GM04503 (cell line): Measurements from ENCODE around the gene ZNF184.

Experiments
- DNase-seq: peaks from one replicate; pipeline ENCODE4 v3.0.0-alpha.2; 2012; ENCODE audit warnings: low read depth

The ZNF184 gene

DNA sequence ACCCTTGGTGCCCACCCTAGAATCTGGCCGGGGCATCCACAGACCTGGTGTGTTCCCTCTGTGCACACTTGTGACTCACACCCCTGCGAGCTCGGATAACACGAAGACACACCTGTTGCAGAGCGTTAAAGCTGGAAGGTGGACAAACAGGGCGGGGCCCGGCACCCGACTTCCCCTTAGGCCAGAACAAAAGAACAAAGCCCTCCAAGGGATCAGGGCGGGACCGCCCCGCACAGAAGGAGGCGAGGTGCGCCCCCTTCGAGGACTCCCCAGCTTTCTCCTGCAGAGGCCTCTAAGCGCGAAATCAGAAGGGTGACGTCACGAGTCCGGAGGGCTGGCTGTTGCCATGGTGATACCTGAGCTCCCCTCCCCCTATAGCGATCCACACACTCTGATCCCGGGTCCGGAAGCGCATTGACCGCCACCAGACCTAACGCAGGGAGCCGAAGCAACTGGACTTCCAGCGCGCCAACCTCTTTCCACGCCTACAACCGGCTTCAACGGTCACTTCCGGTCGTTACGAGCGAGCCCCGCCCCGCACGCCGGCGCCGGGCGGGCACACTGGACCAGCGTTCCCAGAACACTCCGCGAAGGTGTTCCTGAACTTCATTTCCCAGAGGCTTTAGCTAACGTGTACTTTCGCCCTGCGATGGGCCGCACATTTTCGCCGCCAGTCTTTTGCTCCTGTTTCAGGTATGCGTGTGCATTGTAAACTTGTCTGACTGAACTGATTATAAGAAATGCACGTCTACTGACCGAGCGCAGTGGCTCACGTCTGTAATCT is at the start of gene ZNF184:
ZNF184 (minus strand) TSS at position 489 of the 784 bp plus-strand sequence. CDS start 811 bp downstream, outside the sequence.
- DNase-seq: peak; percentile 89

DNA sequence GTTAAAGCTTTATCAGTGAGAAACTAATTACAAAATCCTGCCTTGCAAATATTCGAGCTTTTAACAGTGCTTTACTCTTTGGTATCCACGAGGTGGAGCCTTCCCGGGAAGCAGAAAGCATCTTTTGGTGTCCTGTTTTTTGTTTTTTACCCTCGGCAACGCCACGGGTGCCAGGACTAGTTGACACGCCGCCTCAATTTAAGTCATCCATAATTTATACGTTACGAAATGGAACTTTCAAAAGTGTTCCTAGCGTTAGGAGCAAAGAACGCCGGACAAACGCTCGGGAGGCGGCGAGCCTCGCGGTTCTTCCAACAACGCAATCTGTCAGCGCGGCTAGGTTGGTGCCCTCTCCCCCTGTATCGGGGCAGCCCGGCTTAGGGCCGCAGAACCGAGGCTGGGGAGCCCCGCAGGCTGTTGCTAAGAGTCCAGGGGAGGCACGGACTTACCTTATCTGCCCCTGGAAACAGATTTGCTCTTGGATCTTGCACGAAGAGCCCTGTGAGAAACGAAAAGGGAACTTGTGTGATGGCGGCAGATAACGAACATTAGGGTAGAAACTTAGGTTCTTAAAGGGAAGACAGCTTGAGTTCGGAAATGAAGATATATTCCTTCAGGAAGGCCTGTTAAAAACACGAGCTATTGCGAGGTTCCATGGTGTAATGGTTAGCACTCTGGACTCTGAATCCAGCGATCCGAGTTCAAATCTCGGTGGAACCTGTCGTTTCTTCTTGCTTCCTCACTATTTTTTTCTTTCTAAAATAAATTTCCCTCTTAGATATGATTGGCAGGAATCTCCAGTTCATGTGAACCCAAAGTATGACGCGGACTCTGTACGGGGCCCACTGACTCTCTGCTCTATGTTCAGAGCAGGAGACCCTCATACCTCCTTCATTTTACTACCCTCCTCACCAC is 46.2 kb upstream of the ZNF184 start:
- DNase-seq: peak; percentile 64

DNA sequence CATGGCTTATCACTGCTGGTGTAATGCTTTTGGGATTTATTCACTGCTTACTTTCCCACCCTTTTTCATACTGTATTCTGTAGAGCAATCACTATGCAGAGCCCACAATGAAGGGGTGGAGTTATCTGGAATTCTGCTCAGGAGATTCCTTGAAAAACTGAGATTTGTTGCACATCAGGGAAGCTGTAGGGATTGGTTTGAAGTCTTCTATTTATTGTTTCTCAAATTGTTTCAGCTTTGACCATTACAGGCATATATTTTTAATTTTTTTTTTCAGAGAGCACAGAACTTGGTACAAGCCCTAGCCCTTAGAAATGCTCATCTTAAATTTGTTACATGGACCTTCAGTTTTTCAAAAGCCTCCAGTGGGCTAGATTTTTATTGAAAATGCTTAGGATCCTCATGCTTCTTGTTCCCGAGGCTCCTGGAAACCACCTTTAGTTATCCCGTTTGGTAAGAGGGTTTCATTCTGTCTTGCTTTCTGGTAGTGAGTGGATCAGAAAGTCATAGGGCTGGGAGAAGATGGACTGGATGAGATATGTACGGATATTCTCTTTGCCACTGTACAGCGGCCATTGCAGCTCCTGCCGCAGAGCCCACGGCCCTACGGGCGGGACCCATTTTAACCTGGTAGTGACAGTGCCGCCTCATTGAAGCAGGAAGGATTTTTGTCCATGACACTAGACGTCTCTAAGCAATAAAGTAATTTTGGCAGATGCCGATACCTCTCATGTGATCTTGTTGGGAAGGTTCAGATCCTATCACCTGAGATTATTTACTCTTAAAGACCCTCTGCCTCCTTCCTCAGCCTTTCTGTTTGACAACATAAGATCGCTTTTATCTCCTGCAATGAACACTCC is 45.3 kb upstream of the ZNF184 start:
- no peak for DNase-seq

DNA sequence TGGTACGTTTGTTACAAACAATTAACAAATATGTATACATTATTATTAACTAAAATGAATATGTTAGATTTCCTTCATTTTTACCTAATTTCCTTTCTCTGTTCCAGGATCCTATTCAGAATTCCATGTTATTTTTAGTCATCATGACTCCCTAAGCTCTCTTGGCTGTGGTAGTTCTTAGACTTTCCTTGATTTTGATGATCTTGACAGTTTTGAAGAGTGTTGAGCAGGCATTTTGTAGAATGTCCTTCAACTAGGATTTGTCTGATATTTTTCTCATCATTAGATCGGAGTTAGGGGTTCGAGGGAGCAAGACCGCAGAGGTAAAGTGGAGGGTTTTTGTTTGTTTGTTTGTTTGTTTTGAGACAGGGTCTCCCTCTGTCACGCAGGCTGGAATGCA is 44.3 kb upstream of the ZNF184 start:
- DNase-seq: no peak

DNA sequence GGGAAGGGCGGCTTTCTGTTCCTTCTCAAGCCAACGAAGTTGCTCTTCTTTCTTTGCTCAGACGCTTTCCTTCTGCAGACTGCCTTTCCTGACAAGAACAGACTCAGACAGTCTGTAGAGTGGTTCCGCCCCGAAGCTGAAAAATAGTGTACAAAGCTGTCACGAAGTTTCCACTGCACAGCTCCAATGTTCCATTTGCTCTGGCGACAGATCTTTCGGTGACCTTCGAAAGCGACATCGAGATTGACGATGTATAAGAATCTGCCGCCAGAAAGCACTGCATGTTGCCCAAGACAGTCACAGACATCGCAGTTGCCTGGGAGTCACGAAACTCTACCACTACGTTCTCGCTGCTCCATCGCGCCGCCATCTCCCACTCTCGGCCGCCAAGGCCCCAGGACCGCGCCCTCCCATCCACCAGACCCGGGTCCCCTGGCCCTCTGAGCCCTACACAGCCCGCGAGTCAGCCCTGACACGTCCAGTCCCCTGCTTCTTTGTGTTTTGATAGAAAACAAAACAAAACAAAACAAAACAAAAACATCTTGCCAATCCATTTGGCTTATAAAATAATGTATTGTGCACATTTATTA is 42.1 kb upstream of the ZNF184 start:
- DNase-seq: no peak

DNA sequence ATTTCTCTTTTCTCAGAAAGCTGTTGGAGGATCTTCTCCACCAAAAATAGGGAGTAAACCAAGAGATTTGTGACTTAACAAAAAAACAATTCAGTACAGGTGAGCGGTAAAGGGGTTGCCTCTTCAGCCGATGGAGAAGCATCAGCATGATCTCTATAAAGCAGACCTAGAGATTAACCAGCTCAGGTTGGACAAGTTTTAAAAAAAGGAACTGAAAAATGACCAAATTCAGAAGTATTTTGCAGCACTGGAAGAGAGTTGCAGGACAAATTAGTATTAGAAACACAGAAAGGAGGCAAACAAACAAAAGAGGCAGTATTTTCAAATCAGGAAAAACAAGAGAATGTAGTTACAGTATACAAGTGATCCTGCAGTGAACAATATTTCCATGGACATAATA is 39.6 kb upstream of the ZNF184 start:
- no peak for DNase-seq

DNA sequence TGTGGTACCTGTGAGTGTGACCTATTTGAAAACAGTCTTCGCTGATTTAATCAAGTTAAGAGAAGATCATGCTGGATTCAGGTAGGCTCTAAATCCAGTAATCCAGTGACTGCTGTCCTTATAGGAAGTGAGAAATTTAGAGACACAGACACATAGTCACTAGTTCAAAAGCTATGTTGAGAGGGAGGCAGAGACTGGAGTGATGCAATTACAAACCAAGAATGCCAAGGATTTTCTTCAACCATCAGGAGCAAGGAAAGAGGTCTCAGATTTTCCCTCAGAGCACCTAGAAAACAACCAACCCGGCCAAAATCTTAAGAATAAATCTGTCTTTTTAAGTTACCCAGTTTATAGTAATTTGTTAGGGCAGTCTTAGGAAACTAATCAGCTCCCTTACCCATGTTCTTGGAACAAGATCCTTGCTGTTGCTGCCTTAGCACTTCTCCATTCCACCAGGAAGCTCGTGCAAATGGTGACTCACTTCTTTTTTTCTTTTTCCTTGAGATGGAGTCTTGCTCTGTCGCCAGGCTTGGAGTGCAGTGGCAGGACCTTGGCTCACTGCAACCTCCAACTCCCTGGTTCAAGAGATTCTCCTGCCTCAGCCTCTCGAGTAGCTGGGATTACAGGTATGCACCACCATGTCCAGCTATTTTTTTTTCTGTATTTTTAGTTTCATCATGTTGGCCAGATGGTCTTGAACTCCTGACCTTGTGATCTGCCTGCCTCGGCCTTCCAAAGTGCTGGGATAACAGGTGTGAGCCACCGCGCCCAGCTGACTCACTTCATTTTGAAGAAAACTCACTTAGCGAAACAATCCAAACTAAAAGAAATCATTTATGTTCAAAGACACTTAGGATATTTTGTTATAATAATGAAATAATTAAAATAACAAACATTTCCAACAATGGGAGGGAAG is 34.4 kb upstream of the ZNF184 start:
- no peak for DNase-seq

DNA sequence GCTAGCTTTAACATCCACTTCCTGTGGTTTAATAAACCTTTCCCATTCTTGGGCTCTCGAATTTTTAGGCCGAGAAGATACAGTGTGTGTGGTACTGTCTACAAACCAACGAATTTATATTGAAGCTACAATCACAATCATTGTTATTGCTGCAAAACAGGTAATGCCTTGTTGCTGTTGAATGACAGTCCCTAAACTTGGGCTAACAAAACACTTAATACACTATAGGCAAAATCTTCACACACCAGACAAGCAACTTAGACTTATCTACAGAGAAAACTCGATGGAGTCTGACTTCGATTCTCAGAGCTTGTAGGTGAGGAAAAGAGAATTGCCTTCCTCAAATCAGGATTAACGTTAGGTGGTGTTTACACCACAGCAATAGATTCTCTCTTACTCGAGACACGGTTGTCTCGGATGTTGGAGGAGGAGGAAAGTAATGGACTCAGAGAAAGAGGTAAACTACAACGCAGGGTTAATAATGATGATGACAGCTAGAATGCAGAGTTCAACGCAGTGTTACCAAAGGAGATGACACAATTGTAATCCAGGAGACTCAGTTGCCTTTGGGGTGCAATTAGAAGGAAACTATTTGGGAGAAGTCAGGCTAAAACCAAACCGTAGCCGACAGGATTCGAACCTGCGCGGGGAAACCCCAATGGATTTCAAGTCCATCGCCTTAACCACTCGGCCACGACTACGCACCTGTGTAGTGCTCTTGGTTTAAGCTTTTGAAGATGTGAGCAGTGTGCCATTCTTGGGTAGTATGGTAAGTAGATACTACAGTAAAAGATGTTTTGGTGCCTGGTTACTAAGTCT is 32.5 kb upstream of the ZNF184 start:
- DNase-seq: no peak

DNA sequence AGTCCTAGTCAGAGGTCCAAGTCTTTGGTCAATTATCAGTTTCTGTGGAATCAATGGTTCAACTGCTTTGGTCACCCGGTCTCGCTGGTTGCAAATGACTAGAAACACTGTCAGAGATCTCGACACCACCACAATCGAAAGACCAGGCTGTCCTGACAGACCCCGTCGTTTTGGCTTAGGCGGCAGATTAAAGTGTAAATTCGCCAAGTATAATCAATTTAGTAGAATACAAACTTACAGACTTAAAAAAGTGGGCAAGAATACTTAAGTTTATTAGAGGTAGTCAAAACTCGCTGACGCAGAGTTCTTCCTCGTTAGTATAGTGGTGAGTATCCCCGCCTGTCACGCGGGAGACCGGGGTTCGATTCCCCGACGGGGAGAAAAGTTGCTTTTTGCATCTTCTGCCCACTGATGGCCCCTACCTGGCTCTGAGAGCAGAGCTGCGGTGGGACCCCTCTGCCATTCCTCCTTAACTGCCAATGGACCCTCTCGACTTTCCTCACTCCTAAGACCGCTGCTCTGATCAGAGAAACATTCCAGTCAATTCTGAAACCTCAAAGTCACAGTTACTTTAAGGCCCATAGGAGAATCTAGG is 30.6 kb upstream of the ZNF184 start:
- DNase-seq: peak; percentile 21

DNA sequence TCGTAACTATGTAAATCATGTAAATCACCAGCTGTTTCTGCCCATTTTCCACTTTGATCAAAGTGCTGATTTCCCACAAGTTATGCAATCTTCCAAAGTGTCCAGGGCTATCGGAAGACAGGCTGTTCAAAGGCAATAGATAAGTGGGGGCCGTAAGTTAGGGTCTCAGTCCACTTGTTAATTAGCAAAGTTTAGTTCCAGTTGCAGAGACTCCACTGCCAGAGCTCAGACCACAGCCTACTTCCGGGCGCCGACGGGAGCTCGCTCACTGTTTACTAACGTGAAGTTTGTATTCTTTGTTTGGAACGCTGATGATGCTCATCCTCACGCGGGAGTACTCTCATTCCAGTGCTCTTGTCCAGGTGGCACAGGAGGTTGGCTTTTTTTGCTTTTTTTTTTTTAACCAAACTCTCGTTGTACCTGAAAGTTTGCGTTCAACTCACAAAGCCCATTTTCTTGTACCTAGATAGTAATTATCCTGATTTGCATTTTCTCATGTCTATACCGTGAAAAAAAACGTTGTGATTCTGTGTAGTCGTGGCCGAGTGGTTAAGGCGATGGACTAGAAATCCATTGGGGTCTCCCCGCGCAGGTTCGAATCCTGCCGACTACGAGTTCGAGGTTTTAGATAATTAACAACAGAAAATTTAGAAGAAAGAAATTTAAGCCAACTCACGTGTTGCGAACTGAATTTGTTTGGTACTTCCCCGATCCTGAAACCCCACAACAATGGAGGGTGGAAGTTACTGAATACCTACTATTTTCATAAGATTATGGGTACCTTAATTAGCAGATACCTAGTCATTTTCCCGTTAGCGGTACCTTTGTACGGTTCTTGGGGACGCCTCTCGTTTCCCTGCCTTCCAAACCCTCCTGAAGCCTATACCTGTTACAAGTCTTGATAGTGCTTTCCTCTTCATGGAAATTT is 29.9 kb upstream of the ZNF184 start:
- DNase-seq: peak; percentile 23

DNA sequence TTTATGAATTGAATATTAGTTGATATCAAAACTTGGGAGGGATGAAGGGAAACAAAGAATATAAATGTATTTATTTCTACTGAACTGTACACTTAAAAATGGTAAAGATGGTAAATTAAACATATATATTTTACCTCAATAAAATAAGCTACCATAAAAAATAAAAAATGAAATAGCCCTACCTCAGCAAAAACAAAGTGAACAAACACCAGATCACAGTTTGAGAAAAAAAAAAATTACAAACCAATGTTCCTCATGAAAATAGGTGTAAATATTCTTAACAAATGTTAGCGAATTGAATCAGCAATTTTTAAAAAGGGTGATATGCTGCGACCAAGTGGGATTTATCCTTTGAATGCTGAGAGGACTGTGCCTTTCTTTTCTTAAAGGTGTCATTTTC is 28.3 kb upstream of the ZNF184 start:
- DNase-seq: no peak

DNA sequence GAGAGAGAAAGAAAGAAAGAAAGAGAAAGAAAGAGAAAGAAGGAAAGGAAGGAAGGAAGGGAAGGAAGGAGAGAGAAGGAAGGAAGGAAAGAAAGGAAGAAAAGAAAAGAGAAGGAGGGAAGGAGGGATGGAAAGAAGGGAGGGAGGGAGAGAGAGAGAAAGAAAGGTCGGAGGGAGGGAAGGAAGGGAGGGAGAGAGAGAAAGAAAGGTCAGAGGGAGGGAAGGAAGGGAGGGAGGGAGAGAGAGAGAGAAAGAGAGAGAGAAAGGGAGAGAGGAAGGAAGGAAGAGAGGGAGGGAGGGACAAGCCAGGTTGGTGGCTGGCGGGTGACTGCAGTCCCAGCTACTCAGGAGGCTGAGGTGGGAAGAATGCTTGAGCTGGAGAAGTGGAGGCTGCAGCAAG is 27.3 kb upstream of the ZNF184 start:
- no peak for DNase-seq

DNA sequence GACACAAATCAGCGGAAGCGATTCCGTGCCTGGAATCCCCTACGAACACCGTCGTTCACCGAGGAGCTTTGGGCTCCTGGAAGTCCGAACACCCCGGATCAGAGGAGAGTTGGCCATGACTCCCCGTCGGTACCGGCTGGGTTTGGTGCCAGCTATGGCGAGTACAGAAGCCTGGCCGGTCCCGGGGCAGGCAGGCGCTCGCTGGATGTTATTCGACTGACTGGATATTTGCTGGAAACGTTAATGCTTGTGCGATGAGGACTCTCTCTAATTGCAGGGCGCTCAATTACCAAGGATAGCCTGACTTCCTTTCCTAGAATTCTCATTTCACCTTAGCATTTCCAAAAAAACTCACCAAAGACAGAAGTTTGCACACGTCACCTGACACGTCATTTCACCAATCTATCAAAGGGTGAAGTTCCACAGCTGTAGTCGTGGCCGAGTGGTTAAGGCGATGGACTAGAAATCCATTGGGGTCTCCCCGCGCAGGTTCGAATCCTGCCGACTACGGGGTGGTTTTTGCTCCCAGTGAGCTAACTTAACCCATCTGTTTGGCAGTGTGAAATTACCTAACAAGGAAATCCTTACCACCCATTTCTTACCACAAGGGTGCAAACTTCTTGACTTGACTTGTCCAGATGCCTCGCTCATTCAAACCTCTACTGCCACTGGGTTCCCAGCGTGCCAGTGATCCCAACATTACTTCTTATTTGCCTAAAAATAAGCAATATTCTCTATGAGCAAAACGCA is 22.7 kb upstream of the ZNF184 start:
- DNase-seq: peak; percentile 71

DNA sequence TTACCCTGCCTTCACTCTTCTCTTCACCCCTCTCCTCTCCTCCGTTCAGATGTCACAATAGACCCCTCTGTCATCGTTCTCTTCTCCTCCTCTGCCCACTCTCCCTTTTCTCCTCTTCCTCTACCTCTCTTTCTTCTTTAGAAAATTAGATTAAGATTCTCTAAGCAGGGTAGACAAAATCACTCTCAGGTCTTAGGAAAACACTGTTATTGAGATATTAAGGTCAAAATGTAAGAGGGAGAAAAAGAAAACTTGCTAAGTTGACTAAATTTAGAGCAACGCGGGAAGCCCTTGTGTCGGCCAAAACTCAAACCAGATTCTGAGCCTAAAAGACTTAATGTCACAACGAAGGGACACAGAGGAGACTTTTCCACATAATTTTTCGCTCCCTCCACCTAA is 22.1 kb upstream of the ZNF184 start:
- no peak for DNase-seq

DNA sequence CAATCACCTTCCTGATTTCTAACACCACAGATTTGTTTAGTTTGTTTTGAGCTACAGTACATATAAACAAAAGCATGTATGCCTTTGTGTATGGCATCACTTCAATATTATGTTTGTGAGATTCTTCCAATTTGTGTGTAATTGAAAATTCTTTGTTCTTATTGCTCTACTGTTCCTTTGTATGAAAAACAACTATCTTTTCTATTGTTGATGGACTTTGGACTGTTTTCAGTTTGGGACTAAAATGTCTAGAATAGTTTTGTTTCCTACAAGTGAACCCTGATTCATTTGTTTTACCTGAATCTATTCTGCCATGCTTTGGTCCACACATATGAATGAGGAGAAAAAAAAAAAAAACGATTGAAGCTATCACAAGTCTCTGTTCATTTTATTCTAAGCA is 21.2 kb upstream of the ZNF184 start:
- no peak for DNase-seq

DNA sequence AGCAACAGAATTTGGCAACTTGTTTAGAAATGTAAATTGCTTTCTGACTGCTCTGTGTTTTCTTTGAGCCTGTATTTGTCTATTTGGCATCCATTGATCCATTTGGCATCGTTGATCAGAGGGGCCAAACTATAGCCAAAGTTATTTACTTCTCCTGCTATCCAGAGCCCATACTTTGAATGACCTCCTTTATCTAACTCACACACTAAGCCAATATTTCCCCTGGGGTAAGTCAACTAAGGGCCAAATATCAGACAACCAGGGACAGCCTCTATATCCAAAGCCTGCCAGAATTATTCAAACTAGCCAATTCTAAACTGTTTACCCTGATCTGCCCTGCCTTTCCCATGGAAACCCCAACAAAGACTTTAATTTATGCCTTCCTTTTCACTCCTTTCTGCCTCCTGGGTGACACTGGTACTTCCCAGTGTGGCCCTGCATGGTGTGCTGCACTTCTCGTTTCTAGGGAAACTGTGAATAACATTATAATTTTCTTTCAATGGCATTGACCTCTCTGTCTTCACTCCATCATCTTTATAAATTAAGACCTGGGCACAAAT is 19.8 kb upstream of the ZNF184 start:
- no peak for DNase-seq
